COLO668 (cell line): Measurements from ENCODE around the gene XPNPEP2.

ENCODE experiments used
- DNase-seq: peaks from one replicate; lab custom pipeline; 2025; ENCODE audit not compliant: unreplicated experiment; lab: John Stamatoyannopoulos, UW

XPNPEP2 gene

GRCh38 chrX:129747533-129747932 is 8.8 kb downstream of the XPNPEP2 start:
- DNase-seq: no peak

- DNase-seq: no peak
These were observed 9.5 kb downstream of the XPNPEP2 start for GRCh38 chrX:129748305-129748704.

GRCh38 chrX:129749069-129749468 is 10.3 kb downstream of the XPNPEP2 start:
- DNase-seq: no peak

- DNase-seq: no peak
These were observed 12.2 kb downstream of the XPNPEP2 start for GRCh38 chrX:129750971-129751370.

GRCh38 chrX:129754056-129755024 is 15.6 kb downstream of the XPNPEP2 start:
- DNase-seq: peak; percentile 1

GRCh38 chrX:129755779-129756650 is 17.2 kb downstream of the XPNPEP2 start:
- DNase-seq: no peak

- no peak for DNase-seq
These were observed 20.8 kb downstream of the XPNPEP2 start for GRCh38 chrX:129759576-129760061.

GRCh38 chrX:129760155-129760554 is 21.4 kb downstream of the XPNPEP2 start:
- no peak for DNase-seq

GRCh38 chrX:129760981-129761380 is 22.2 kb downstream of the XPNPEP2 start:
- DNase-seq: no peak

GRCh38 chrX:129761596-129761995 is 22.8 kb downstream of the XPNPEP2 start:
- DNase-seq: no peak

GRCh38 chrX:129762448-129762847 is 23.7 kb downstream of the XPNPEP2 start:
- no peak for DNase-seq

- no peak for DNase-seq
These were observed 24.9 kb downstream of the XPNPEP2 start for GRCh38 chrX:129763666-129764065.

GRCh38 chrX:129768186-129768585 is 29.4 kb downstream of the XPNPEP2 start:
- no peak for DNase-seq

- no peak for DNase-seq
These were observed 30.0 kb downstream of the XPNPEP2 start for GRCh38 chrX:129768586-129769466.

GRCh38 chrX:129769467-129770154 is 30.8 kb downstream of the XPNPEP2 start:
- DNase-seq: no peak

- no peak for DNase-seq
These were observed 32.7 kb downstream of the XPNPEP2 start for GRCh38 chrX:129771266-129771995.

- no peak for DNase-seq
These were observed 34.1 kb downstream of the XPNPEP2 start for GRCh38 chrX:129772796-129773431.

GRCh38 chrX:129773649-129774458 is 35.1 kb downstream of the XPNPEP2 start:
- peak; percentile 16 for DNase-seq
